GM12873 (cell line): ENCODE results near the gene MRPS16.

Source experiments
- CTCF ChIP-seq: IDR thresholded peaks from 2 replicates; pipeline ENCODE4 v1.5.1; 2012; ENCODE audit warnings: low read depth, mild to moderate bottlenecking, moderate library complexity, low read length, control low read depth; ENCODE audit not compliant: insufficient read depth; ENCODE audit errors: missing control alignments

The MRPS16 gene

GRCh38 chr10:73238990-73239566, 13.4 kb downstream of the MRPS16 start:
- TF ChIP-seq CTCF: no peak

DNA sequence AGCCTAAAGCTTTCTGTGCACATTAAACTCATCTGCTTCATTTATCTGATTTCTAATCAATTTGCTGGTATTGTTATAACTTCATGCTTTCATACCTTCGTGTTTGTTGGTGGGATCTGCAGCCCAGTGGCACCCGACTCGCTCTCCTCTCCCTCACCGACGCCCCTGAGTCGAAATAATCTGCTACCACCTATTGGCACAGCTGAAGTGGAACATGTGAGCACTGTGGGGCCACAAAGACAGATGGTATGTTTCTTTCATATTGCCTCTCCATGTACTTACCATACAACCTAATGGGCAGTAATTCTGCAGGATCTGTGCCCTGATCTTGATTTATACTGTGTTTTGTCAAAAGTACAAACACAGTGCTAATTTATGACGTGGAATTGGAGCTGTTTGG, 17.7 kb downstream of the MRPS16 start:
- TF ChIP-seq CTCF: no peak

DNA sequence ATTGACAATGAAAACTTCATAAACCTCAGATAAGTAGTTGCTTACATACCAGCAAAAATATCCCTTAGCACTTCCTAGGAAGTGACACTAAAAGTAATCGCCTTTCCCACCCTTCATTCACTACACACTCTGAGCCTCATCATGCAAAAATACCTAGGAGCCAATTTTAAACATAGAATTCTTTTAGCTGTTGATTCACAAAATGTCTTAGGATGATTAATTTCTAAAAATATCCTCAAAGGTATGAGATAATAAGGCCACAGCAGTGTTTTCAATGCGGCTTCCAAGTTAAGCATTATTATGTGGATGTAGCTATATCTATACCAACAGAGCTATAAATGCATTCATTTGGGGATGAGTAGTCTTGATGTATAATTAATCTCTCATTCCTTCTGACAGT, 18.6 kb downstream of the MRPS16 start:
- TF ChIP-seq CTCF: no peak

DNA sequence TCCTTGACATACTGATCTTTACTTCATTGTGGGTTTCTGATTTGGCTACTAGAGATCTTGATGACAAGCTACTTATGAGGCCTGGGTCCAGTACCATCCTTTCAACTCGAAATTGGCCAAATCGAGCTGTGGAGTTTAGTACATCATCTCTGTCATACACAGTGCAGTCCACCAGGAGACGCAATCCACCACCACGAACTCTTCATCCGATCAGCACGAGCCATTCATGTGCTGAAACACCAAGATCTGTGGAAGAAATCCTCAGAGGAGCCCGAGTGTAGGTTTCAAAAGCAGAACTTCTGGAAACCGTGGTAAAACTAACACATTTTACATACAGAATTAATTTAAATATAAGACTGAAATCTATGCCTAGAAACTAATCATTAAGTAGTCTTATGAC, 19.6 kb downstream of the MRPS16 start:
- peak; percentile 24 for TF ChIP-seq CTCF

- no peak for TF ChIP-seq CTCF
These were observed 22.9 kb downstream of the MRPS16 start for GRCh38 chr10:73229567-73229966.

DNA sequence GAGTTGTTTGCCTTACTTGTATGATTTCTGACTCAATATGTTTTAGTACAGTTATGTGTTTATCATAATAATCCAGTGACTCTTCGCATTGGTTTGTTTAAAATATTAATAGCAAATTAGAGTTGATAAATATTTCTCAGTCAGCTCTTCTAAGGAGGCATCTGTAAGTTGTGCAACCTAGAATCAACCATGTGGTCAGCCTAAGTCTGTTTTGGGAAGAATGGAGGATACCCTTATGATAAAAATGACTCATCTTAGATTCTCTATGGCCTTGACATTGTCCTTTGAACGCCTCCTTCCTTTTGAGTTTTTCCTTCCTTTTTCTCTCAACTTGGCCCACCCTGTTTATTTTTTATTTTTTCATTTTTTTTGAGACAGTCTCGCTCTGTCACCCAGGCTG, 24.2 kb downstream of the MRPS16 start:
- no peak for TF ChIP-seq CTCF

GRCh38 chr10:73226663-73227062, 25.8 kb downstream of the MRPS16 start:
- no peak for TF ChIP-seq CTCF

GRCh38 chr10:73225518-73225917, 26.9 kb downstream of the MRPS16 start:
- TF ChIP-seq CTCF: no peak
